Skeletal muscle satellite cell (primary cell): ENCODE results near the gene PCDHGB7.

Experiments used
- H3K27me3 ChIP-seq: 2 replicates; pipeline ENCODE4 v1.7.0; 2013; ENCODE audit warnings: low read length; ENCODE audit not compliant: control insufficient read depth, insufficient read depth
- H3K36me3 ChIP-seq: 2 replicates; pipeline ENCODE4 v1.7.0; 2013; ENCODE audit warnings: mild to moderate bottlenecking, control low read depth, low read length; ENCODE audit not compliant: insufficient read depth
- H3K4me1 ChIP-seq: 2 replicates; pipeline ENCODE4 v1.7.0; 2013; ENCODE audit warnings: low read length; ENCODE audit not compliant: control insufficient read depth, insufficient read depth
- H3K4me2 ChIP-seq: 2 replicates; pipeline ENCODE4 v1.7.0; 2013; ENCODE audit warnings: mild to moderate bottlenecking, low read length
- H3K4me3 ChIP-seq: 2 replicates; pipeline ENCODE4 v1.7.0; 2013; ENCODE audit warnings: low read length
- H3K9ac ChIP-seq: 2 replicates; pipeline ENCODE4 v1.7.0; 2013; ENCODE audit warnings: mild to moderate bottlenecking, low read depth, low read length, moderate library complexity
- H3K9me3 ChIP-seq: replicated peaks from 2 replicates; pipeline ENCODE4 v1.7.0; 2013; ENCODE audit warnings: mild to moderate bottlenecking, control low read depth, low read length

Gene PCDHGB7

GRCh38 chr5:141440341-141440740 is 22.9 kb downstream of the PCDHGB7 start:
- H3K4me2 ChIP-seq, result no peak overlapping the region
- peaks cover 5% of the 10 kb centered on the region for H3K9me3 ChIP-seq
- no peaks in the 10 kb centered on the region for H3K27me3 ChIP-seq

DNA sequence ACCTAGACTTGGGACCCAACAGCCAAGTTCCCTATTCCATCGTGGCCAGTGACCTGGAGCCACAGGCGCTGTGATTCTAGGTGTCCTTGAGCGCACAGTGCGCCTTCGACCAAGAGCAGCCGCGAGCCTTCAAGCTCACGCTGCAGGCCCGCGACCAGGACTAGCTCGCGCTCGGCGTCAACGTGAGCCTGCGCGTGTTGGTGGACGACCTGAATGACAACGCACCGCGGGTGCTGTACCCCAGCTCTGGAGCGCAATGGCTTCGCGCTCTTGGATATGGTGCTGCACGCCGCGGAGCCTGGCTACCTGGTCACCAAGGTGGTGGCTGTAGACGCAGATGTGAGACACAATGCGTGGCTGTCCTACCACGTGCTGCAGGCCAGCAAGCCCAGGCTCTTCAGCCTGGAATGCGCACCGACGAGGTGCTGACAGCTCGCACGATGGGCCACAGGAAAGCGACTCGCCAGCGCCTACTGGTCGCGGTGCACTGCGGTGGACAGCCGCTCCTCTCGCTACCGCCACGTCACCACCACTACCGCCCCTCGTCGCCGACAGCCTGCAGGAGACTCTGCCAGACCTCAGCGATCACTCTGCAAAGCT is 24.2 kb downstream of the PCDHGB7 start:
- Histone ChIP-seq H3K9ac (no peak overlapping the region), H3K4me2 (no peak overlapping the region), H3K9me3 (peaks cover 5% of the 10 kb centered on the region), H3K4me1 (no peaks in the 10 kb centered on the region), H3K27me3 (no peaks in the 10 kb centered on the region), H3K4me3 (no peak overlapping the region), H3K36me3 (no peaks in the 10 kb centered on the region)

More at GRCh38 chr5:141440341-141440740, 22.9 kb downstream of the PCDHGB7 start:
- Histone ChIP-seq H3K9ac (no peak overlapping the region), H3K4me3 (no peak overlapping the region), H3K36me3 (no peaks in the 10 kb centered on the region), H3K4me1 (no peaks in the 10 kb centered on the region)

DNA sequence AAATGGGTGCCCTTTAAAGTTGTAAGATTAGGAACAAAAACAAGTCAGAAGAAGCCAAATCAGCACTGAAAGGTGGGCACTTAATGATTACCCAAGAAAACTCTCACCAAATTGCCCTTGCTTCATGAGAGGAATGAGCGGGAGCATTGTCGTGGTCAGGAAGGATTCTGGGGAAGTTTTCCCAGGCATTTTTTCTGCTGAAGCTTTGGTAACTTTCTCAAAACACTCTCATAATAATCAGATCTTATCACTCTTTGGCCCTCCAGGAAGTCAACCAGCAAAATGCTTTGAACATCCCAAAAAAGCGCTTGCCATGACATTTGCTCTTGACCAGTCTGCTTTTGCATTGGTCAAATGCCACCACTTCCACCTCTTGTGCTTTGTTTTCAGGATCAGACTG is 47.9 kb downstream of the PCDHGB7 start:
- Histone ChIP-seq H3K36me3 (no peaks in the 10 kb centered on the region), H3K9me3 (no peaks in the 10 kb centered on the region), H3K4me1 (no peaks in the 10 kb centered on the region), H3K9ac (no peak overlapping the region), H3K4me3 (no peak overlapping the region), H3K4me2 (no peak overlapping the region), H3K27me3 (no peaks in the 10 kb centered on the region)
